Measurements from ENCODE around the gene OR52A1.

OR52A1 gene

GRCh38 chr11:5178046-5178837, 23.7 kb upstream of the OR52A1 start:
- Histone ChIP-seq H3K9me3 (ENCODE audit: control insufficient read depth, insufficient read depth, low read depth, low read length) (no peaks in the 10 kb centered on the region), H3K4me1 (ENCODE audit: control insufficient read depth, insufficient read depth, low read length) (no peaks in the 10 kb centered on the region), H3K4me3 (ENCODE audit: low read depth, low read length) (no peak overlapping the region), H3K27ac (ENCODE audit: extremely low read depth, low read depth, low read length) (no peak overlapping the region), H3K36me3 (ENCODE audit: control insufficient read depth in 2 of 2, insufficient read depth in 1 of 2, low read length in 2 of 2) (no peaks in the 10 kb centered on the region)
- POLR2A ChIA-PET: no interaction called here
- CTCF ChIA-PET: no interaction called here
- TF ChIP-seq ZBTB8A (tag by site-specific recombination; IDR thresholded peaks at IDR 0.05): no peak
- no peak for TF ChIP-seq TRIM28 (IDR thresholded peaks at IDR 0.05; ENCODE audit: borderline replicate concordance, low read length)
- no peak for TF ChIP-seq ZBTB20 (tag by site-specific recombination; IDR thresholded peaks at IDR 0.05)
- no peak for TF ChIP-seq ZSCAN18 (tag by site-specific recombination; IDR thresholded peaks at IDR 0.05)
- TF ChIP-seq KLF7 (tag by site-specific recombination; IDR thresholded peaks at IDR 0.05; ENCODE audit: borderline replicate concordance): no peak
- TF ChIP-seq ZNF138 (tag by site-specific recombination; IDR thresholded peaks at IDR 0.05; ENCODE audit: borderline replicate concordance): no peak
- TF ChIP-seq ZNF404 (tag by site-specific recombination; IDR thresholded peaks at IDR 0.05): no peak
- no peak for TF ChIP-seq EGR2 (tag by site-specific recombination; IDR thresholded peaks at IDR 0.05; ENCODE audit: low read depth)
- no peak for TF ChIP-seq ZNF544 (tag by site-specific recombination; IDR thresholded peaks at IDR 0.05)
- TF ChIP-seq ZFP69B (tag by site-specific recombination; IDR thresholded peaks at IDR 0.05): no peak
- TF ChIP-seq ZNF2 (tag by site-specific recombination; IDR thresholded peaks at IDR 0.05): no peak
- TF ChIP-seq, protein P1, sequence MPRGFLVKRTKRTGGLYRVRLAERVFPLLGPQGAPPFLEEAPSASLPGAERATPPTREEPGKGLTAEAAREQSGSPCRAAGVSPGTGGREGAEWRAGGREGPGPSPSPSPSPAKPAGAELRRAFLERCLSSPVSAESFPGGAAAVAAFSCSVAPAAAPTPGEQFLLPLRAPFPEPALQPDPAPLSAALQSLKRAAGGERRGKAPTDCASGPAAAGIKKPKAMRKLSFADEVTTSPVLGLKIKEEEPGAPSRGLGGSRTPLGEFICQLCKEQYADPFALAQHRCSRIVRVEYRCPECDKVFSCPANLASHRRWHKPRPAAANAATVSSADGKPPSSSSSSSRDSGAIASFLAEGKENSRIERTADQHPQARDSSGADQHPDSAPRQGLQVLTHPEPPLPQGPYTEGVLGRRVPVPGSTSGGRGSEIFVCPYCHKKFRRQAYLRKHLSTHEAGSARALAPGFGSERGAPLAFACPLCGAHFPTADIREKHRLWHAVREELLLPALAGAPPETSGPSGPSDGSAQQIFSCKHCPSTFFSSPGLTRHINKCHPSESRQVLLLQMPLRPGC (tag by site-specific recombination; IDR thresholded peaks at IDR 0.05): no peak
- no peak for TF ChIP-seq ZNF747 (tag by site-specific recombination; IDR thresholded peaks at IDR 0.05)
- TF ChIP-seq SP7 (tag by site-specific recombination; IDR thresholded peaks at IDR 0.05): no peak
- TF ChIP-seq RBAK (tag by site-specific recombination; IDR thresholded peaks at IDR 0.05): no peak
- TF ChIP-seq ZNF18 (tag by site-specific recombination; IDR thresholded peaks at IDR 0.05): no peak
- TF ChIP-seq ZNF112 (tag by site-specific recombination; IDR thresholded peaks at IDR 0.05): no peak

DNA sequence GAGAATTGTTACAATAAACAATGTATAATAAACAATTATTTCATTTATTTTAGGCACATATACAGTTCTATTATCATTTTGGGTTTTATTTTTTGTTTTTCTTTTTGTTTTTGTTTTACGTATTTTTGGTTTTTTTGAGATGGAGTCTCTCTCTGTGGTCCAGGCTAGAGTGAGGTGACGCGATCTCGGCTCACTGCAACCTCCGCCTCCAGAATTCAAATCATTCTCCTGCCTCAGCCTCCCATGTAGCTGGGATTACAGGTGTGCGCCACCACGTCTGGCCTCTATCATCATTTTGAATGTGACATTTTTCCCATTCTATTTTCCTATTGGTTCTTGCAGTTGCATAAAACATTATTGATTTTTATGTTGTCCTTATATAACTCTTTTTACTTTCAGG, 20.4 kb upstream of the OR52A1 start:
- CTCF ChIA-PET: no interaction called here
- POLR2A ChIA-PET: no interaction called here

More for the DNA sequence above, 20.4 kb upstream of the OR52A1 start:
- Histone ChIP-seq H3K9me3 (ENCODE audit: control insufficient read depth, insufficient read depth, low read depth, low read length) (no peaks in the 10 kb centered on the region), H3K4me3 (ENCODE audit: low read depth, low read length) (no peak overlapping the region), H3K27ac (ENCODE audit: extremely low read depth, low read depth, low read length) (no peak overlapping the region), H3K36me3 (ENCODE audit: control insufficient read depth in 2 of 2, insufficient read depth in 1 of 2, low read length in 2 of 2) (no peaks in the 10 kb centered on the region), H3K4me1 (ENCODE audit: control insufficient read depth, insufficient read depth, low read length) (no peaks in the 10 kb centered on the region)
- TF ChIP-seq, protein P2, sequence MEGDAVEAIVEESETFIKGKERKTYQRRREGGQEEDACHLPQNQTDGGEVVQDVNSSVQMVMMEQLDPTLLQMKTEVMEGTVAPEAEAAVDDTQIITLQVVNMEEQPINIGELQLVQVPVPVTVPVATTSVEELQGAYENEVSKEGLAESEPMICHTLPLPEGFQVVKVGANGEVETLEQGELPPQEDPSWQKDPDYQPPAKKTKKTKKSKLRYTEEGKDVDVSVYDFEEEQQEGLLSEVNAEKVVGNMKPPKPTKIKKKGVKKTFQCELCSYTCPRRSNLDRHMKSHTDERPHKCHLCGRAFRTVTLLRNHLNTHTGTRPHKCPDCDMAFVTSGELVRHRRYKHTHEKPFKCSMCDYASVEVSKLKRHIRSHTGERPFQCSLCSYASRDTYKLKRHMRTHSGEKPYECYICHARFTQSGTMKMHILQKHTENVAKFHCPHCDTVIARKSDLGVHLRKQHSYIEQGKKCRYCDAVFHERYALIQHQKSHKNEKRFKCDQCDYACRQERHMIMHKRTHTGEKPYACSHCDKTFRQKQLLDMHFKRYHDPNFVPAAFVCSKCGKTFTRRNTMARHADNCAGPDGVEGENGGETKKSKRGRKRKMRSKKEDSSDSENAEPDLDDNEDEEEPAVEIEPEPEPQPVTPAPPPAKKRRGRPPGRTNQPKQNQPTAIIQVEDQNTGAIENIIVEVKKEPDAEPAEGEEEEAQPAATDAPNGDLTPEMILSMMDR (tag by site-specific recombination; IDR thresholded peaks at IDR 0.05): no peak
- TF ChIP-seq KLF8 (tag by site-specific recombination; IDR thresholded peaks at IDR 0.05) (no peak), ZNF274 (IDR thresholded peaks at IDR 0.05; ENCODE audit: low read length) (no peak), ZNF274 (tag by site-specific recombination; IDR thresholded peaks at IDR 0.05; ENCODE audit: borderline replicate concordance) (no peak), MEIS1 (CRISPR knock-in tag; IDR thresholded peaks at IDR 0.05; ENCODE audit: borderline replicate concordance) (no peak), KLF16 (tag by site-specific recombination; IDR thresholded peaks at IDR 0.05) (no peak), REPIN1 (tag by site-specific recombination; IDR thresholded peaks at IDR 0.05; ENCODE audit: low read depth) (no peak), ZNF830 (tag by site-specific recombination; IDR thresholded peaks at IDR 0.05; ENCODE audit: low read depth) (no peak)
- TF ChIP-seq, protein P3, sequence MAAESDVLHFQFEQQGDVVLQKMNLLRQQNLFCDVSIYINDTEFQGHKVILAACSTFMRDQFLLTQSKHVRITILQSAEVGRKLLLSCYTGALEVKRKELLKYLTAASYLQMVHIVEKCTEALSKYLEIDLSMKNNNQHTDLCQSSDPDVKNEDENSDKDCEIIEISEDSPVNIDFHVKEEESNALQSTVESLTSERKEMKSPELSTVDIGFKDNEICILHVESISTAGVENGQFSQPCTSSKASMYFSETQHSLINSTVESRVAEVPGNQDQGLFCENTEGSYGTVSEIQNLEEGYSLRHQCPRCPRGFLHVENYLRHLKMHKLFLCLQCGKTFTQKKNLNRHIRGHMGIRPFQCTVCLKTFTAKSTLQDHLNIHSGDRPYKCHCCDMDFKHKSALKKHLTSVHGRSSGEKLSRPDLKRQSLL (tag by site-specific recombination; IDR thresholded peaks at IDR 0.05): no peak
